Nephron progenitor cell (in vitro differentiated cells): ENCODE data around the gene TCP1.
A peak's percentile ranks its signal among the peaks of the same experiment; 100 is the strongest.
"Not testable (repeated sequence)": the region's sequence is repeated elsewhere in the genome, so short reads cannot be mapped to it uniquely, and the experiment has no call there.

Experiments
- DNase-seq: peaks from one replicate; pipeline ENCODE4 v3.0.0; 2021
- H3K27ac Mint-ChIP-seq: 2 replicates; pipeline ENCODE4 v1.8.0; 2021; ENCODE audit warnings: mild to moderate bottlenecking, moderate library complexity, mixed read lengths
- H3K27me3 Mint-ChIP-seq: 2 replicates; pipeline ENCODE4 v1.8.0; 2021; ENCODE audit warnings: mild to moderate bottlenecking, low read depth, mixed read lengths; ENCODE audit not compliant: poor library complexity
- H3K36me3 Mint-ChIP-seq: 2 replicates; pipeline ENCODE4 v1.8.0; 2021; ENCODE audit warnings: low read depth, mixed read lengths
- H3K4me1 Mint-ChIP-seq: 2 replicates; pipeline ENCODE4 v1.8.0; 2021; ENCODE audit warnings: mixed read lengths
- H3K4me3 Mint-ChIP-seq: 2 replicates; pipeline ENCODE4 v1.8.0; 2021; ENCODE audit warnings: mild to moderate bottlenecking, moderate library complexity, mixed read lengths
- H3K9me3 Mint-ChIP-seq: 2 replicates; pipeline ENCODE4 v1.8.0; 2021; ENCODE audit warnings: mild to moderate bottlenecking, moderate library complexity, mixed read lengths
- TF ChIP-seq, protein P1 (sequence below): fragments of 200-600 bp; sonication (generic); IDR thresholded peaks from 2 replicates; pipeline ENCODE4 v1.5.0; 2021; ENCODE audit warnings: antibody characterized with exemption

Gene TCP1

GRCh38 chr6:159746759-159747158 lies 42.6 kb downstream of the TCP1 start:
- H3K36me3 Mint-ChIP-seq = peaks cover 74% of the 10 kb centered on the region
- H3K27ac Mint-ChIP-seq = no peak overlapping the region
- H3K9me3 Mint-ChIP-seq = no peaks in the 10 kb centered on the region
- H3K4me3 Mint-ChIP-seq = no peak overlapping the region
- DNase-seq = no peak
- H3K4me1 Mint-ChIP-seq = no peaks in the 10 kb centered on the region
- no peaks in the 10 kb centered on the region for H3K27me3 Mint-ChIP-seq
- TF ChIP-seq, protein P1, sequence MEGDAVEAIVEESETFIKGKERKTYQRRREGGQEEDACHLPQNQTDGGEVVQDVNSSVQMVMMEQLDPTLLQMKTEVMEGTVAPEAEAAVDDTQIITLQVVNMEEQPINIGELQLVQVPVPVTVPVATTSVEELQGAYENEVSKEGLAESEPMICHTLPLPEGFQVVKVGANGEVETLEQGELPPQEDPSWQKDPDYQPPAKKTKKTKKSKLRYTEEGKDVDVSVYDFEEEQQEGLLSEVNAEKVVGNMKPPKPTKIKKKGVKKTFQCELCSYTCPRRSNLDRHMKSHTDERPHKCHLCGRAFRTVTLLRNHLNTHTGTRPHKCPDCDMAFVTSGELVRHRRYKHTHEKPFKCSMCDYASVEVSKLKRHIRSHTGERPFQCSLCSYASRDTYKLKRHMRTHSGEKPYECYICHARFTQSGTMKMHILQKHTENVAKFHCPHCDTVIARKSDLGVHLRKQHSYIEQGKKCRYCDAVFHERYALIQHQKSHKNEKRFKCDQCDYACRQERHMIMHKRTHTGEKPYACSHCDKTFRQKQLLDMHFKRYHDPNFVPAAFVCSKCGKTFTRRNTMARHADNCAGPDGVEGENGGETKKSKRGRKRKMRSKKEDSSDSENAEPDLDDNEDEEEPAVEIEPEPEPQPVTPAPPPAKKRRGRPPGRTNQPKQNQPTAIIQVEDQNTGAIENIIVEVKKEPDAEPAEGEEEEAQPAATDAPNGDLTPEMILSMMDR = no peak

DNA sequence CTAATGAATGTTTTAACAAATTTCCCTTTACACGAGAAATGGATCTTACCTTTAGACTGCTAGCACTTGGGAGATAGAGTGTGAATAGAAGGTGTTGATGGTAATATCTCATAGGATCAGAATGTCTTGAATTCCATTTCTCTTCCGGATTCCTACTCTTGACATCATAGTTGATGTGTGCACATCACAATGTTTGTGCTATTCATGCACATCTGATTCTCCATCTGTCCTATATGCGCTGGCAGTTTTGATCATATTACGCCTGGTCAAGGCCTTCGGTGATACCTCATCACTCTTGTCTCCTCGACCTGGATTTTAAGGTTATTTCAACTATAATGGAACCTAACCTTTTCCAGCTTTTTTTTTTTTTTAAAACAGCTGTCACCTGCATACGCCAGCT lies 44.3 kb downstream of the TCP1 start:
- no peak overlapping the region for H3K27ac Mint-ChIP-seq

DNA sequence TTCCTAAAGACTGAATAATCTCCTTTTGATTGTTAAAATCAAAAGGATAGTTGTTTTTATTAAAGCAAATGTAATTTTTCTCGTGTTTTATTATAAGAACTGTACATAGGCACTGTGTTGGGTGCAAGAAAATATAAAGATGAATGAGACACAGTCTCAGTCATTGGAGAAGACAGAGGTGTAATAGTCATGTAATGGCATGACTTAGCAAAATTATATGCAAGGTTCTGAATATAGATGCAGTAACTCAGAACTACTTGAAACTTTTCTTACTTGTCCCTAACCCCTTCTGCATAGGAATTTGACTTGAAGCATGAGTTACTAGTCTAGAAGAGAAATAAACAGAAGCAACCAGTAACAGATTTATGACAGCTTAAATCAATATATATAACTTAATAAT lies 47.2 kb downstream of the TCP1 start:
- H3K9me3 Mint-ChIP-seq = no peaks in the 10 kb centered on the region
- H3K4me1 Mint-ChIP-seq = no peaks in the 10 kb centered on the region
- no peak overlapping the region for H3K4me3 Mint-ChIP-seq
- no peak for DNase-seq
- TF ChIP-seq, protein P1 = no peak
- peaks cover 71% of the 10 kb centered on the region for H3K36me3 Mint-ChIP-seq
- no peak overlapping the region for H3K27ac Mint-ChIP-seq
- H3K27me3 Mint-ChIP-seq = no peaks in the 10 kb centered on the region

More for the DNA sequence above, 44.3 kb downstream of the TCP1 start:
- Mint-ChIP-seq H3K36me3 (peaks cover 82% of the 10 kb centered on the region), H3K4me1 (no peaks in the 10 kb centered on the region), H3K9me3 (no peaks in the 10 kb centered on the region), H3K4me3 (no peak overlapping the region), H3K27me3 (no peaks in the 10 kb centered on the region)
- no peak for DNase-seq
- TF ChIP-seq, protein P1 = no peak

DNA sequence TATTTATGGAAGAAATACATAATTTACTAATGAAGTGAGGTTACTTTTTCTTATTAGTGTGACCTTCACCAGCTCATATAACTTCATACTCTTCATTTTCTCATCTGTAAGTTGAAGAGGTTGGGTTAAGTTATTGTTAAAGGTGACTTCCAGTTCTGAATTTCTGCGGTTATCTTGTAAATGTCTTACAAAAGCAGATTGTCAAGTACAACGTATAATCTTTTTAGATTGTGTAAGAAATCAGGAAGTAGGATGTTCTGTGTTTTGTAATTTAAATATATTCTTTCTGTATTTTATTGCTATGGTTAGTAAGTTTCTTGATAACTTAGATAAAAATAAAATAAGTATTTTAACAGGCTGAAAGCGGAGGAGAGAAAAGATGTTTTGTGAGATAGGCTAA lies 50.1 kb downstream of the TCP1 start:
- Mint-ChIP-seq H3K4me1 (no peaks in the 10 kb centered on the region), H3K27me3 (no peaks in the 10 kb centered on the region), H3K9me3 (no peaks in the 10 kb centered on the region), H3K4me3 (no peak overlapping the region), H3K36me3 (peaks cover 51% of the 10 kb centered on the region), H3K27ac (peak overlapping the region; percentile 16)
- TF ChIP-seq, protein P1 = no peak
- DNase-seq = no peak

DNA sequence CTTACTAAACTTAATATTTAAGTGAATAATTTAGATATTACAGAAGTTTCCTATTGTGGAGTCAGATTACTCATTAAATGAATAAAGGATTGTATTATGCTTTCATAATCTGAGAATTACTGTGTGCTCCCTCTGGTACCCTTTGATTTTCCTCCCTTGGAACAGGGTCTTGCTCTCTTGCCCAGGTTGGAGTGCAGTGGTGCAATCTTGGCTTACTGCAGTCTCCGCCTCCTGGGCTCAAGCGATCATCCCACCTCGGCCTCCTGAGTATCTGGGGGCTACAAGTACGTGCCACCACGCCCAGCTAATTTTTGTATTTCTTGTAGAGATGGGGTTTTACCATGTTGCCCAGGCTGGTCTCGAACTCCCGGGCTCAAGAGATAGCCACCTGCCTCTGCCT lies 52.5 kb downstream of the TCP1 start:
- Mint-ChIP-seq H3K27me3 (no peaks in the 10 kb centered on the region), H3K4me1 (no peaks in the 10 kb centered on the region), H3K27ac (no peak overlapping the region), H3K36me3 (peaks cover 50% of the 10 kb centered on the region), H3K4me3 (no peak overlapping the region), H3K9me3 (peaks cover 5% of the 10 kb centered on the region)
- TF ChIP-seq, protein P1 = no peak
- no peak for DNase-seq

- H3K4me3 Mint-ChIP-seq, H3K9me3 Mint-ChIP-seq, DNase-seq, H3K27me3 Mint-ChIP-seq: not testable (repeated sequence)
- peaks cover 21% of the 10 kb centered on the region for H3K4me1 Mint-ChIP-seq
- peak overlapping the region; percentile 78 for H3K27ac Mint-ChIP-seq
- H3K36me3 Mint-ChIP-seq = peaks cover 52% of the 10 kb centered on the region
Observed at GRCh38 chr6:159733395-159733794, 56.0 kb downstream of the TCP1 start.

DNA sequence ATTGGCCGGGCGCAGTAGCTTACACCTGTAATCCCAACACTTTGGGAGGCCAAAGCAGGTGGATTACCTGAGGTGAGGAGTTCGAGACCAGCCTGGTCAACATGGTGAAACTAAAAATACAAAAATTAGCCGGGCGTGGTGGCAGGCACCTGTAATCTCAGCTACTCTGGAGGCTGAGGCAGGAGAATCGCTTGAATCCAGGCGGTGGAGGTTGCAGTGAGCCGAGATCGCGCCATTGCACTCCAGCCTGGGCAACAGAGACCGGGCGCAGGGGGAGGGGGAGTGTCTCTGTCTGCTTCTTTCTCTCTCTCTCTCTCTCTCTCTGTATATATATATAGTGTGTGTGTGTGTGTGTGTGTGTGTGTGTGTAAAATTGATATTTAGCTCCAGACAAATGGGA lies 56.9 kb downstream of the TCP1 start:
- DNase-seq, H3K27me3 Mint-ChIP-seq, H3K4me3 Mint-ChIP-seq, H3K27ac Mint-ChIP-seq, H3K9me3 Mint-ChIP-seq: not testable (repeated sequence)
- Mint-ChIP-seq H3K36me3 (peaks cover 44% of the 10 kb centered on the region), H3K4me1 (peaks cover 21% of the 10 kb centered on the region)
